ENCODE measurements around the gene SLC6A3.

SLC6A3 gene

GRCh38 chr5:1453613-1454012 is 8.4 kb upstream of the SLC6A3 start:
- no peak for DNase-seq (ENCODE audit: low read depth)
- no peak for TF ChIP-seq CTCF (IDR thresholded peaks at IDR 0.05; ENCODE audit: insufficient read depth, low read depth, low read length, missing control alignments)
- H3K4me3 ChIP-seq (ENCODE audit: low read length) = no peak overlapping the region

- H3K4me3 ChIP-seq (ENCODE audit: low read length) = no peak overlapping the region
- DNase-seq (ENCODE audit: low read depth) = no peak
- TF ChIP-seq CTCF (IDR thresholded peaks at IDR 0.05; ENCODE audit: insufficient read depth, low read depth, low read length, missing control alignments) = no peak
Measured at GRCh38 chr5:1449081-1449630, 3.9 kb upstream of the SLC6A3 start.

- DNase-seq (ENCODE audit: low read depth) = no peak
- H3K4me3 ChIP-seq (ENCODE audit: low read length) = no peak overlapping the region
- TF ChIP-seq CTCF (IDR thresholded peaks at IDR 0.05; ENCODE audit: insufficient read depth, low read depth, low read length, missing control alignments) = no peak
Measured at GRCh38 chr5:1448511-1449011, 3.3 kb upstream of the SLC6A3 start.

GRCh38 chr5:1447671-1448361 is 2.6 kb upstream of the SLC6A3 start:
- no peak overlapping the region for H3K4me3 ChIP-seq (ENCODE audit: low read length)
- DNase-seq (ENCODE audit: low read depth) = no peak
- no peak for TF ChIP-seq CTCF (IDR thresholded peaks at IDR 0.05; ENCODE audit: insufficient read depth, low read depth, low read length, missing control alignments)

GRCh38 chr5:1446602-1447343 is 1.5 kb upstream of the SLC6A3 start:
- no peak for DNase-seq (ENCODE audit: low read depth)
- no peak overlapping the region for H3K4me3 ChIP-seq (ENCODE audit: low read length)
- TF ChIP-seq CTCF (IDR thresholded peaks at IDR 0.05; ENCODE audit: insufficient read depth, low read depth, low read length, missing control alignments) = no peak

GRCh38 chr5:1445689-1446601 is 705 bp upstream of the SLC6A3 start:
- no peak overlapping the region for H3K4me3 ChIP-seq (ENCODE audit: low read length)
- TF ChIP-seq CTCF (IDR thresholded peaks at IDR 0.05; ENCODE audit: insufficient read depth, low read depth, low read length, missing control alignments) = no peak
- DNase-seq (ENCODE audit: low read depth) = no peak
